K562 (cell line): ENCODE measurements around the gene TRAF7. TPM values are rescaled to one million over a fixed set of nuclear protein-coding genes. Genes with fewer than 3 reads are reported as not detected.

Experiments used
- MAFG ChIP-seq: fragments of 450-650 bp; conservative IDR thresholded peaks from 2 replicates; pipeline ENCODE4 v1.6.1; 2016; ENCODE audit warnings: missing genetic modification characterization, missing compliant biosample characterization
- NR3C1 ChIP-seq: sonication (generic); formaldehyde crosslinking; IDR thresholded peaks from 2 replicates; pipeline ENCODE4 v1.8.1; 2022; ENCODE audit warnings: missing genetic modification reagents
- SETDB1 ChIP-seq: IDR thresholded peaks from one replicate; pipeline ENCODE4 v1.6.1; 2012; ENCODE audit warnings: low read length, control low read depth, inconsistent platforms
- ZBED1 ChIP-seq: IDR thresholded peaks from 2 replicates; pipeline ENCODE4 v1.6.1; 2014
- ZZZ3 ChIP-seq: fragments of 450-650 bp; IDR thresholded peaks from 2 replicates; pipeline ENCODE4 v1.6.1; 2016; ENCODE audit warnings: antibody characterized with exemption, mild to moderate bottlenecking, moderate library complexity
- polyA plus RNA-seq, 8 experiments: library from polyadenylated mRNA; depleted of rRNA in 4 of 8; stranded (reverse) in 5 of 8; unstranded in 3 of 8; fragments of >200 nt; fragmentation: Nextera tagmentation in 2 of 8; fragmentation: Illumina TruSeq in 1 of 8; extraction: Ambion mirVana in 2 of 8; extraction: Trizol in 1 of 8; gene quantifications; 2 replicates each; pipeline versions ENCODE4 v1.2.1 to v1.2.3, GENCODE V29; 2011 to 2014; ENCODE audit warnings: inconsistent platforms in 1 of 8, missing spikeins in 1 of 8
- total RNA-seq, 7 experiments: library from RNA; depleted of rRNA in 6 of 7; stranded (reverse); fragments of >200 nt in 6 of 7; fragmentation: Illumina TruSeq in 2 of 7; extraction: Trizol in 2 of 7; gene quantifications; 2 replicates each; pipeline versions ENCODE4 v1.2.1 to v1.2.3, GENCODE V29; 2011 to 2021; ENCODE audit warnings: low replicate concordance in 1 of 7
- TF ChIP-seq, protein P1 (sequence below): fragments of 450-650 bp; conservative IDR thresholded peaks from 2 replicates; pipeline ENCODE4 v1.6.1; 2016; ENCODE audit warnings: missing genetic modification characterization, low read depth, mild to moderate bottlenecking, control low read depth, missing compliant biosample characterization
- TF ChIP-seq, protein P2 (sequence below): sonication (generic); formaldehyde crosslinking; IDR thresholded peaks from 2 replicates; pipeline ENCODE4 v1.8.1; 2023; ENCODE audit warnings: mild to moderate bottlenecking, missing genetic modification reagents
- TF ChIP-seq, protein P3 (sequence below), 2 experiments: fragments of 450-650 bp; formaldehyde crosslinking in 1 of 2; IDR thresholded peaks; 2 replicates each; pipeline versions ENCODE4 v1.4.0 to v1.6.1; 2014 to 2020; ENCODE audit warnings: mild to moderate bottlenecking in 2 of 2, borderline replicate concordance in 1 of 2, low read depth in 1 of 2
- TF ChIP-seq, protein P4 (sequence below): fragments of 450-650 bp; IDR thresholded peaks from 2 replicates; pipeline ENCODE4 v1.7.1; 2018; ENCODE audit warnings: mild to moderate bottlenecking, low read depth; ENCODE audit not compliant: partially characterized antibody
- TF ChIP-seq, protein P5 (sequence below): sonication (generic); formaldehyde crosslinking; IDR thresholded peaks from 2 replicates; pipeline ENCODE4 v1.8.0; 2022; ENCODE audit warnings: missing genetic modification reagents, mild to moderate bottlenecking, moderate library complexity, borderline replicate concordance

Gene TRAF7
- total and polyA plus RNA-seq, 9 of the 15 experiments (the other 6 are each of a cell fraction or from before 2014, with no cell fraction given), result 1.1 to 113 (median 41.6) TPM

DNA sequence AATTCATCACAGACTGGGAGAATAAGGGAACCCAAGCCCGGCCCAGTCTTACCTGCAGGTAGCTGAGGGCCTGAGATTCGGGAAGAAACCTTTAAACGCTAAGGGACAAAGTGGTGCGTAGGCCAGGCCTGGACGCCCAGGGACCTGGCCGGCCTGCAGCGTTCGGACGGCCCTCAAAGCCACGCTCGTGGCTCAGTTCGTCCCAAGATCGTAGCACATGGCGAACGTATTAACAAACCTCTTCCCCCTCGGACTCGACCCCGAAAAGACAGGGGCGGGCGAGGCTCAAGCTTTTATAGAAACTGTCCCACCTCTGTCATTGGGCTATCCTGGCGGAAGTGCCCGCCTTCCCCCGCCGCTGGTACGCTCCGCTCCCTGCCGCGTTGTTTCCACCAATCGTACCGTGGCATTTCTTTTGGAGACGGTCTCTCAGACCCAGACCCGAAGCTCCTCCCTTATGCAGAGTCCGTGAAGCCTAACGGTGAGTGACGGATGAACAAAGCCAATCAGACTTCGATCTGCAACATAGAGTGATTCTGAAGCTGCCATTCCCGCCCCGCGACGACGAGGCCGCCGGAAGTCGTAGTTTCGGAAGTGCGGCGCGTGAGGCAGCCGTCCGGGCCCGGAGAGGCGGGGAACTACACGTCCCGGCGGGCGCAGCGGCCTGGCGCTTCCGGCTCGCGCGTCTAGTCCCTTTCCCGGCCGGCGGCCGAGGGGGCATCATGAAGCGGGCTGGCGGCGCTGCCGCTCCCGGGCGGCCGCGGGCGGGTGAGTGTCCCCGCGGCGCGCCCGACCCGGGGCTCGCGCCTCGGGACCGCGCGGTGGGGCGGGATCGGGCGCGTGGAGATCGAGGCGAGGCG, at the start of gene TRAF7 (continued):
- TF ChIP-seq, protein P1, sequence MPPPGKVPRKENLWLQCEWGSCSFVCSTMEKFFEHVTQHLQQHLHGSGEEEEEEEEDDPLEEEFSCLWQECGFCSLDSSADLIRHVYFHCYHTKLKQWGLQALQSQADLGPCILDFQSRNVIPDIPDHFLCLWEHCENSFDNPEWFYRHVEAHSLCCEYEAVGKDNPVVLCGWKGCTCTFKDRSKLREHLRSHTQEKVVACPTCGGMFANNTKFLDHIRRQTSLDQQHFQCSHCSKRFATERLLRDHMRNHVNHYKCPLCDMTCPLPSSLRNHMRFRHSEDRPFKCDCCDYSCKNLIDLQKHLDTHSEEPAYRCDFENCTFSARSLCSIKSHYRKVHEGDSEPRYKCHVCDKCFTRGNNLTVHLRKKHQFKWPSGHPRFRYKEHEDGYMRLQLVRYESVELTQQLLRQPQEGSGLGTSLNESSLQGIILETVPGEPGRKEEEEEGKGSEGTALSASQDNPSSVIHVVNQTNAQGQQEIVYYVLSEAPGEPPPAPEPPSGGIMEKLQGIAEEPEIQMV, result no peak
- no peak for TF ChIP-seq MAFG
- no peak for TF ChIP-seq SETDB1
- TF ChIP-seq, protein P2, sequence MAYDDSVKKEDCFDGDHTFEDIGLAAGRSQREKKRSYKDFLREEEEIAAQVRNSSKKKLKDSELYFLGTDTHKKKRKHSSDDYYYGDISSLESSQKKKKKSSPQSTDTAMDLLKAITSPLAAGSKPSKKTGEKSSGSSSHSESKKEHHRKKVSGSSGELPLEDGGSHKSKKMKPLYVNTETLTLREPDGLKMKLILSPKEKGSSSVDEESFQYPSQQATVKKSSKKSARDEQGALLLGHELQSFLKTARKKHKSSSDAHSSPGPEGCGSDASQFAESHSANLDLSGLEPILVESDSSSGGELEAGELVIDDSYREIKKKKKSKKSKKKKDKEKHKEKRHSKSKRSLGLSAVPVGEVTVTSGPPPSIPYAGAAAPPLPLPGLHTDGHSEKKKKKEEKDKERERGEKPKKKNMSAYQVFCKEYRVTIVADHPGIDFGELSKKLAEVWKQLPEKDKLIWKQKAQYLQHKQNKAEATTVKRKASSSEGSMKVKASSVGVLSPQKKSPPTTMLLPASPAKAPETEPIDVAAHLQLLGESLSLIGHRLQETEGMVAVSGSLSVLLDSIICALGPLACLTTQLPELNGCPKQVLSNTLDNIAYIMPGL (CRISPR knock-in tag), result peak; percentile 59
- TF ChIP-seq, protein P3, sequence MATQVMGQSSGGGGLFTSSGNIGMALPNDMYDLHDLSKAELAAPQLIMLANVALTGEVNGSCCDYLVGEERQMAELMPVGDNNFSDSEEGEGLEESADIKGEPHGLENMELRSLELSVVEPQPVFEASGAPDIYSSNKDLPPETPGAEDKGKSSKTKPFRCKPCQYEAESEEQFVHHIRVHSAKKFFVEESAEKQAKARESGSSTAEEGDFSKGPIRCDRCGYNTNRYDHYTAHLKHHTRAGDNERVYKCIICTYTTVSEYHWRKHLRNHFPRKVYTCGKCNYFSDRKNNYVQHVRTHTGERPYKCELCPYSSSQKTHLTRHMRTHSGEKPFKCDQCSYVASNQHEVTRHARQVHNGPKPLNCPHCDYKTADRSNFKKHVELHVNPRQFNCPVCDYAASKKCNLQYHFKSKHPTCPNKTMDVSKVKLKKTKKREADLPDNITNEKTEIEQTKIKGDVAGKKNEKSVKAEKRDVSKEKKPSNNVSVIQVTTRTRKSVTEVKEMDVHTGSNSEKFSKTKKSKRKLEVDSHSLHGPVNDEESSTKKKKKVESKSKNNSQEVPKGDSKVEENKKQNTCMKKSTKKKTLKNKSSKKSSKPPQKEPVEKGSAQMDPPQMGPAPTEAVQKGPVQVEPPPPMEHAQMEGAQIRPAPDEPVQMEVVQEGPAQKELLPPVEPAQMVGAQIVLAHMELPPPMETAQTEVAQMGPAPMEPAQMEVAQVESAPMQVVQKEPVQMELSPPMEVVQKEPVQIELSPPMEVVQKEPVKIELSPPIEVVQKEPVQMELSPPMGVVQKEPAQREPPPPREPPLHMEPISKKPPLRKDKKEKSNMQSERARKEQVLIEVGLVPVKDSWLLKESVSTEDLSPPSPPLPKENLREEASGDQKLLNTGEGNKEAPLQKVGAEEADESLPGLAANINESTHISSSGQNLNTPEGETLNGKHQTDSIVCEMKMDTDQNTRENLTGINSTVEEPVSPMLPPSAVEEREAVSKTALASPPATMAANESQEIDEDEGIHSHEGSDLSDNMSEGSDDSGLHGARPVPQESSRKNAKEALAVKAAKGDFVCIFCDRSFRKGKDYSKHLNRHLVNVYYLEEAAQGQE (IDR thresholded peaks at IDR 0.05; ENCODE audit: borderline replicate concordance), result no peak
- TF ChIP-seq, protein P3 (CRISPR knock-in tag; IDR thresholded peaks at IDR 0.05; ENCODE audit: low read depth), result 0 out of 2 replicates have a peak, but pooled peaks have one; percentile 26
- TF ChIP-seq, protein P4, sequence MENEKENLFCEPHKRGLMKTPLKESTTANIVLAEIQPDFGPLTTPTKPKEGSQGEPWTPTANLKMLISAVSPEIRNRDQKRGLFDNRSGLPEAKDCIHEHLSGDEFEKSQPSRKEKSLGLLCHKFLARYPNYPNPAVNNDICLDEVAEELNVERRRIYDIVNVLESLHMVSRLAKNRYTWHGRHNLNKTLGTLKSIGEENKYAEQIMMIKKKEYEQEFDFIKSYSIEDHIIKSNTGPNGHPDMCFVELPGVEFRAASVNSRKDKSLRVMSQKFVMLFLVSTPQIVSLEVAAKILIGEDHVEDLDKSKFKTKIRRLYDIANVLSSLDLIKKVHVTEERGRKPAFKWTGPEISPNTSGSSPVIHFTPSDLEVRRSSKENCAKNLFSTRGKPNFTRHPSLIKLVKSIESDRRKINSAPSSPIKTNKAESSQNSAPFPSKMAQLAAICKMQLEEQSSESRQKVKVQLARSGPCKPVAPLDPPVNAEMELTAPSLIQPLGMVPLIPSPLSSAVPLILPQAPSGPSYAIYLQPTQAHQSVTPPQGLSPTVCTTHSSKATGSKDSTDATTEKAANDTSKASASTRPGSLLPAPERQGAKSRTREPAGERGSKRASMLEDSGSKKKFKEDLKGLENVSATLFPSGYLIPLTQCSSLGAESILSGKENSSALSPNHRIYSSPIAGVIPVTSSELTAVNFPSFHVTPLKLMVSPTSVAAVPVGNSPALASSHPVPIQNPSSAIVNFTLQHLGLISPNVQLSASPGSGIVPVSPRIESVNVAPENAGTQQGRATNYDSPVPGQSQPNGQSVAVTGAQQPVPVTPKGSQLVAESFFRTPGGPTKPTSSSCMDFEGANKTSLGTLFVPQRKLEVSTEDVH, result no peak
- TF ChIP-seq ZZZ3, result no peak; the same call in 1 of the 2 replicates
- TF ChIP-seq NR3C1, result no peak
- TF ChIP-seq, protein P5, sequence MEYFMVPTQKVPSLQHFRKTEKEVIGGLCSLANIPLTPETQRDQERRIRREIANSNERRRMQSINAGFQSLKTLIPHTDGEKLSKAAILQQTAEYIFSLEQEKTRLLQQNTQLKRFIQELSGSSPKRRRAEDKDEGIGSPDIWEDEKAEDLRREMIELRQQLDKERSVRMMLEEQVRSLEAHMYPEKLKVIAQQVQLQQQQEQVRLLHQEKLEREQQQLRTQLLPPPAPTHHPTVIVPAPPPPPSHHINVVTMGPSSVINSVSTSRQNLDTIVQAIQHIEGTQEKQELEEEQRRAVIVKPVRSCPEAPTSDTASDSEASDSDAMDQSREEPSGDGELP (CRISPR knock-in tag), result peak; percentile 72; the same call in 1 of the 2 replicates
- peak; percentile 90 for TF ChIP-seq ZBED1
